ENCODE data around the gene CSNK1G1. TPM values are rescaled to one million over a fixed set of nuclear protein-coding genes. Genes with fewer than 3 reads are reported as not detected.
"Not testable (repeated sequence)": the region's sequence is repeated elsewhere in the genome, so short reads cannot be mapped to it uniquely, and the experiment has no call there.

CSNK1G1 gene
- total RNA-seq, 1 experiment from 2014 or later: 33.8 TPM

DNA sequence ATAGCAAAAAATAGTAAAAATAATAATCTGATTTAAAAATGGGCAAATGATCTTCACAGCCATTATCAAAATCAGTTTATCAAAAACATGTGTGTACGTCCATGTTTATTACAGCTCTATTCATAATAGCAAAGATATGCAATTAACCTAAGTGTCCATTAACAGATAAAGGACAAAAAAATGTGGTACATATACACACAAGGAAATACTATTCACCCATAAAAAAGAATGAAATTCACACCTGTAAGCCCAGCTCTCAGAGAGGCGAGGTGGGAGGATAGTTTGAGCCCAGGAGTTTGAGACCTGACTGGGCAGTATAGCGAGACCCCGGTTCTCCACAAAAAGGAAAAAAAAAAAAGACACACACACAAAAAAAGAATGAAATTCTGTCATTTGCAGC is 110.6 kb downstream of the CSNK1G1 start:
- DNase-seq (ENCODE audit: low read depth): no peak

DNA sequence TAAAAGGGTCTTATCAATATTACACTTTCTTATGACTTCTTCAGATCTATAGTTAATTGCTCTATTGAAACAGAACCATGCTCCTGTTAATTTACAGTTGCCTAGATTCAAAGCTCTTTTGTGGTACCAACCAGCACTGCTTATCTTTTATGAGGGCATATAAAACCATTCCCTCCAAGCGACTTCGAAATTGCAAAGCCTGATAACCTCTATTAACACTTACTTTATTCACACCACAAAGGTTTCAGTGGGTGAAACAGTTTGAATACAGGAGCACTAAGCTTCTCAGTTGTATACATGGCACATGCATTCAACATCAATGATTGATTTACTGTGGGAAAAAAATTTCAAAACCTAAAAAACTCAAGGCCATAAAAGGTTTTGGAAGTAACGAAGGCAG is 118.3 kb downstream of the CSNK1G1 start:
- DNase-seq (ENCODE audit: low read depth): no peak

DNA sequence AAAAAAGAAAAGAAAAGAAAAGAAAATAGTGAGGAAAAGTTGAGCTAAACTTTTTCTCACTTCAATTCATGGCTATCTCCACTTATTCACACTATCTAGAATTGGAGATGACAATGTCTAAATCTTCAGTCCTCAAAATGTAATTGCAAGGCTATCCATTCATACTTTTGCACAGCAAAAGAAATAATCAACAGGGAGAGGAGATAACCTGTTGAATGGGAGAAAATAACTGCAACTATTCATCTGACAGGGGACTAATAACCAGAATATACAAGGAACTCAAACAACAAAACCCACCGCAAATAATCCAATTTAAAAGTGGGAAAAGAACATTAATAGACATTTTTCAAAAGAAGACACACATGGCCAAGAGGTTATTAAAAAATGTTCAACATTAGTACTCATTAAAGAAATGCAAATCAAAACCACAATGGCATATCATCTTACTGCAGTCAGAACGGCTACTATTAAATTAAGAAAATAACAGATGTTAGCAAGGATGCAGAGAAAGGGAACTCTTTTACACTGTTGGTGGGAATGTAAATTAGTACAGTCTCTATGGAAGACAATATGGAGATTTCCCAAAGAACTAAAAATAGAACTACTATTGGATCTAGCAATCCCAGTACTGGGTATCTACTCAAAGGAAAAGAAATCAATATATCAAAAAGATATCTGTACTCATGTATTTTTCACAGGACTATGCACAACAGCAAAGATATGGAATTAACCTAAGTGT is 119.6 kb downstream of the CSNK1G1 start:
- no peak for DNase-seq (ENCODE audit: low read depth)

GRCh38 chr15:64235552-64235951 is 120.4 kb downstream of the CSNK1G1 start:
- DNase-seq (ENCODE audit: low read depth): no peak

DNA sequence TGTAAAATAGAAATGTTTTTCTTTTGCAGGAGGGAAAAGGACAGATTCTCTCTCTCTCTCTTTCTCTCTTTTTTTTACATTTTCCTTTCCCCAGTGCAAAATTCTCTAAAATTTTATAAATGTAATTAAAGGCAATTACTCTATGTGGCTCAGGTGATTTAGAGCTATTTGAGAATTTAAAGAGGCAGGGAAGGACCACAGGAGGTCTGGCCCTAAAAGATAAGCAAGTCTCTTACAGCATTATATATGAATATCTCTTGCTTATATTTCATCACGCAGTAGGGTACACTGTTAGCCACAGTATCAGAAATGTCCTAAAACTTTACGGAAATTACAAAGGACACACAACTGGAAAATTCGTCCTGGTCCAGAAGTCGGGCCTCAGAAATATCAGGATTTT is 122.7 kb downstream of the CSNK1G1 start:
- no peak for DNase-seq (ENCODE audit: low read depth)

DNA sequence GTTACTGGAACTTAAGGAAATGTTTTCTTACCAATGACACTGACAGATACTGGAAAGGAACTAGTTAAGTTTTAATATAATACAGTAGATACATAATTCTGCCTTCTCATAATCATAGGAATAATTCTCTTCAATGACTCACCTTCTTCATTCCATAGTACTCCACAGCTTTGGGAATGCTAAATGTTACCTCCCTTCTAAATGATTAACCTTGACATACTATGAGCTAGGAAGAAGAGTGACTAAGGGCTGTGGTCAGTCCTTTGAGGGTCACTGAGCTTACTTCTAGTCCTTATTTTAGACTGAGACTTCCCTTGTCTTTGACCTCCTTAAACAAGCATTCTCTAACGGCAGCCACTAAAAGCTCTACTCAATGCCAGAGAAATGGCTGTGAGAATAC is 123.6 kb downstream of the CSNK1G1 start:
- peak; percentile 85 for DNase-seq (ENCODE audit: low read depth)

DNA sequence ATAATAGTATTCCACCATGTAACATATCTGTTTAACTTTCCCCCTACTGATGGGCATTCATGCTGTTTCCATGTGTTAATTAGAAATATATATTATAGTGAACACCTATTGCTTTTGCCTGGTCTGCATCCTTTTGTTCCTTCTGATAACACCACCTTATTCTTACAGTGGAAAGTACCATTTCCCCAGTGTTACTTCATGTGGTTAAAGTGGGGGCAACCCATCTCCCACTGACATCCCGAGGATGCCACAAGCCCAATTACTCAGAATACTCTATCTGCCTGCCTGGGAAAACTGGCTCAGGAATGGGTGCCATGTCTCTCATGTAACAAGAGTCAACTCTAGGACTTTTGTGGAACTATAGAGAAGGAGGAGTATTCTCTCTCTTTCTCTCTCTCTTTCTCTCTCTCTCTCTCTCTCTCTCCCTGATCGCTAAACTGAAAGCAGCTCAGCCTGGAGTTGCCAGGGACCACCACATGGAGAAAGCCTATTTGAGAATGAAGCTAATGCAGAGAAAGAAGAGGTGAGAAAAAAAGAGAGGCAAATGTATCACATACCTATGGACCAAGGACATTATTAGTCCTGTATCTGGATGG is 126.7 kb downstream of the CSNK1G1 start:
- DNase-seq (ENCODE audit: low read depth): no peak

GRCh38 chr15:64225804-64226203 is 130.2 kb downstream of the CSNK1G1 start:
- DNase-seq (ENCODE audit: low read depth): no peak

DNA sequence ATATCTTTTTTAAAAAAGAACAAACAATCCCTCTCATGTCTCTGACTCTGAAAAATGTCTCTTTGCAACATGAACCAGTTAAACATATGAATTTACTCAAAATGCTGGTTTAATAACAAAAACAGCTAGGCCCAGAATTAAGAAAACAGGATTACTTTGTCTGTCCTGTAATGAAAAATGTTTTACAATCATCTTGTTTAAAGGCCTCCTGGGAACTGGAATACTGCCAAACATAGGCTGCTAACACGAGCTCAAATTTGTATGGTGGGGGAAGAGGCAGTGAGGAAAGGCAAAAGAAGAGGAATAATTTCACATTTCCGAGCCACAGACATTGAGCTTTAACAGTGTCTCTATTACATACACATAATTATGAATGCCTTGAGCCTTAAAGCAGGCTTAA is 131.5 kb downstream of the CSNK1G1 start:
- peak; percentile 42 for DNase-seq (ENCODE audit: low read depth)

DNA sequence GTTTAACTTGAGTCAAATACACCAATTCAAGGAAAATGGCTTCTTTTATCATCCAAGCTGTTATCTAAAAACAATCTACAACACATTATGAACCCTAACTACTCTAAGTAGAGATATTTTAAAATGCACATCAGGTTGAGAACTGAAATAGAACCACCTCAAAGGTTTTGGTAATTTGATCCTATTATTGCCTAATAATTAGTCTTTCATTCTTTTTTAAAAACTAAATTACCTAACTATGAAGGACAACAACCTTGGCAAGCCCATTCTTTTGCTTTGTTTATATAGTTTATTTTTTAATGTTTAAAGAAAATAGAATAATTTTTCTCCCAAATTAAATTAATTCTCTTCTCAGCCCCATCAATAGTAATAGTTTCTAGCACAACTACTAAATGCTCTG is 132.1 kb downstream of the CSNK1G1 start:
- DNase-seq (ENCODE audit: low read depth): no peak

- no peak for DNase-seq (ENCODE audit: low read depth)
Measured at GRCh38 chr15:64222573-64223366, 133.2 kb downstream of the CSNK1G1 start.

DNA sequence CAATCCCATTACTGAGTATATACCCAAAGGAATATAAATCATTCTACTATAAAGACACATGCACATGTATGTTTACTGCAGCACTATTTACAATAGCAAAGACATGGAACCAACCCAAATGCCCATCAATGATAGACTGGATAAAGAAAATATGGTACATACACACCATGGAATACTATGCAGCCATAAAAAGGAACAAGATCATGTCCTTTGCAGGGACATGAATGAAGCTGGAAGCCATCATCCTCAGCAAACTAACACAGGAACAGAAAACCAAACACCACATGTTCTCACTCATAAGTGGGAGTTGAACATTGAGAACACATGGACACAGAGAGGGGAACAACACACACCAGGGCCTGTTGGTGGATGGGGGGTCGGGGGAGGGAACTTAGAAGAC is 134.1 kb downstream of the CSNK1G1 start:
- DNase-seq (ENCODE audit: low read depth): not testable (repeated sequence)

GRCh38 chr15:64217429-64217750 is 138.6 kb downstream of the CSNK1G1 start:
- not testable (repeated sequence) for DNase-seq (ENCODE audit: low read depth)

GRCh38 chr15:64216730-64217428 is 139.1 kb downstream of the CSNK1G1 start:
- DNase-seq (ENCODE audit: low read depth): no peak

DNA sequence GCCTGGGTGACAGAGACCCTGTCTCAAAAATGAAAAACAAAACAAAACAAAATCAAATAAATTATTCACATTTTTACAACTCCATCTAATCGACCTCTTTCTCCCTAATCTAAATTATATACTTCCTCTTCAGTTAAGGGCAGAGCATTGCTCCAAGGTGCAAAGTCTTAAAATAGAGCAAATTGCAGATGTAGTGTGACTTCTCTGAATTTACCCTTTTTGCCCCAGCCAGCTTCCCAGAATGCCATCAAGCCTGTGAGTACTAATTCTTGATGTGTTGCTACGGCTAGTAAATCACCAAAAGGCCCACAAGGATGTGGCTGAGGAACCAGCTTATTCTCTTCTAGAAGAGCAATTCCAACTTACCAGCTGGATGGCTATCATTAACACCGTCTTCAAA is 139.8 kb downstream of the CSNK1G1 start:
- DNase-seq (ENCODE audit: low read depth): no peak

DNA sequence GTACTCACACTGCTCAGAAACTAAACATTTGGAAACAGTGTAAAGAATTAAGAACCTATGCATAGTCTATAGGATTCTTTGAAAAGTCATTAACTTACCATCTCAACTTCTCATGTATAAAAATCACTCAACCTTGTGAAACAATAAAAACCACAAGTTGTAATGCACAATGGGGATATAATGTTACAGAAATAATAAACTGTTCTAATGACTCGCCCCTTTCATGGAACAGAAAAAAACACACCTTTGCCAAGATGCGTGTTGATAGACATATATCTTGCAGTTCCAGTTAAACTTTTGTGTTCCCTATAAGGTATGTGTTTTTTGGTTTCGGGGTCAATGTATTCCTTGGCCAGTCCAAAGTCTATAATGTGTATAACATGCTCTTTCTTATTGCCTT is 142.3 kb downstream of the CSNK1G1 start:
- DNase-seq (ENCODE audit: low read depth): peak; percentile 28

GRCh38 chr15:64211696-64212095 is 144.3 kb downstream of the CSNK1G1 start:
- no peak for DNase-seq (ENCODE audit: low read depth)

GRCh38 chr15:64210371-64210770 is 145.6 kb downstream of the CSNK1G1 start:
- DNase-seq (ENCODE audit: low read depth): no peak

DNA sequence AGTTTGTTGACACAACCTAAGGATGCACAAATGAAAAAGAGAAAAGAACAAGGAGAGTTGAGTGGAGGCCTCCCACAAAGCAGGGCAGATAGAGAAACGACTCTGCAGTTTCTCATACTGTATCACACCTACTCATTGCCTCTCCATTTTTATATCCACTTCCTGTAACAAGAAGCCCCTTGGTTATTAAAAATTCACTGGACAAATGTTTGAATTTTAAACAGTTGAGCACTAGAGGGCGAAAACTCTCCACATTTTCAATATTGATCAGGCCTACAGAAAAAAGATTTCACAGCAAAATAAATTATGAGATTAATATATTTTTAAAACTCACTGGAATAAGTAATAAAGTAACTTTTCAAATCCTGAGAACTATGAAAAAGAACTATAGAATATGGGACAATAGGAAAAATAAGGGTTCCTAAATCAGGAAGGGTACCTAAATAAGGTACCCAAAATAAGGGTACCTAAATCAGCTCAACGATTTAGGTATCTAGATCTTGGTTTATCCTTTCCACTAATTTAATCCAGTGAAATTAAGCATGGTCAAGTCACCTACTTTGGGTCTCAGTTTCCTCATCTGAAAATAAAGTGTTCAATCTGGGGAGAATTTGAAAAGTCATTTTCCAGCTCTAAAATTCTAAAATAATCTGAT is 146.2 kb downstream of the CSNK1G1 start:
- peak; percentile 42 for DNase-seq (ENCODE audit: low read depth)

- no peak for DNase-seq (ENCODE audit: low read depth)
Measured at GRCh38 chr15:64205202-64205601, 150.8 kb downstream of the CSNK1G1 start.

- DNase-seq (ENCODE audit: low read depth): no peak
Measured at GRCh38 chr15:64197425-64197824, 158.5 kb downstream of the CSNK1G1 start.

- no peak for DNase-seq (ENCODE audit: low read depth)
Measured at GRCh38 chr15:64193971-64194370, 162.0 kb downstream of the CSNK1G1 start.
